HG03175 (cell line): ENCODE results near the gene MCU.
"Not testable (repeated sequence)": the region's sequence is repeated elsewhere in the genome, so short reads cannot be mapped to it uniquely, and the experiment has no call there.

Source experiments
- ATAC-seq: cut with Tn5 transposase; IDR thresholded peaks from one replicate; pipeline ENCODE4 v1.9.1; 2021; ENCODE audit warnings: mild to moderate bottlenecking, moderate library complexity; ENCODE audit not compliant: unreplicated experiment

The MCU gene

GRCh38 chr10:72756674-72757385, 64.9 kb downstream of the MCU start:
- no peak for ATAC-seq

GRCh38 chr10:72757732-72758131, 65.8 kb downstream of the MCU start:
- ATAC-seq, result no peak

GRCh38 chr10:72758930-72759329, 67.0 kb downstream of the MCU start:
- not testable (repeated sequence) for ATAC-seq

- no peak for ATAC-seq
Observed at GRCh38 chr10:72759584-72759983, 67.6 kb downstream of the MCU start.

- ATAC-seq, result no peak
Observed at GRCh38 chr10:72761498-72761897, 69.6 kb downstream of the MCU start.

GRCh38 chr10:72762042-72762441, 70.1 kb downstream of the MCU start:
- no peak for ATAC-seq

- ATAC-seq, result no peak
Observed at GRCh38 chr10:72763201-72763600, 71.3 kb downstream of the MCU start.

GRCh38 chr10:72764151-72764550, 72.2 kb downstream of the MCU start:
- no peak for ATAC-seq

- no peak for ATAC-seq
Observed at GRCh38 chr10:72765051-72765745, 73.3 kb downstream of the MCU start.

- not testable (repeated sequence) for ATAC-seq
Observed at GRCh38 chr10:72771195-72771594, 79.3 kb downstream of the MCU start.

- ATAC-seq, result no peak
Observed at GRCh38 chr10:72772031-72772430, 80.1 kb downstream of the MCU start.

- no peak for ATAC-seq
Observed at GRCh38 chr10:72779874-72780273, 87.9 kb downstream of the MCU start.

GRCh38 chr10:72782649-72783330, 90.8 kb downstream of the MCU start:
- no peak for ATAC-seq

GRCh38 chr10:72783410-72783833, 91.5 kb downstream of the MCU start:
- no peak for ATAC-seq

GRCh38 chr10:72784551-72785351, 92.8 kb downstream of the MCU start:
- ATAC-seq, result no peak

GRCh38 chr10:72785409-72785808, 93.5 kb downstream of the MCU start:
- ATAC-seq, result no peak

- ATAC-seq, result no peak
Observed at GRCh38 chr10:72790216-72790990, 98.5 kb downstream of the MCU start.

GRCh38 chr10:72792288-72792687, 100.3 kb downstream of the MCU start:
- ATAC-seq, result no peak

GRCh38 chr10:72793752-72794151, 101.8 kb downstream of the MCU start:
- no peak for ATAC-seq

GRCh38 chr10:72794260-72794659, 102.3 kb downstream of the MCU start:
- ATAC-seq, result no peak
